A673 (cell line): ENCODE data around the gene GMDS. TPM values are rescaled to one million over a fixed set of nuclear protein-coding genes. Genes with fewer than 3 reads are reported as not detected.

Experiments used
- BruUV-seq: library from RNA; stranded (reverse); fragments of 400-500 nt; replicated peaks from 2 replicates; lab custom pipeline; 2021; lab: Mats Ljungman, UMichigan
- CTCF ChIA-PET: fragments of 300-600 bp; sonication (Branson Sonifier 250); formaldehyde crosslinking; loops from one replicate; lab custom pipeline; 2022; ENCODE audit warnings: antibody characterized with exemption; lab: Charles Lee
- POLR2A ChIA-PET: fragments of 300-600 bp; sonication (Branson Sonifier 250); formaldehyde crosslinking; loops from one replicate; lab custom pipeline; 2022; ENCODE audit warnings: antibody characterized with exemption; ENCODE audit not compliant: low non-redundant PET; lab: Charles Lee
- DNase-seq: peaks from one replicate; pipeline ENCODE4 v3.0.0-alpha.2; 2015; ENCODE audit warnings: low spot score
- H3K27ac ChIP-seq: fragments of 200-600 bp; sonication (generic); 2 replicates; pipeline ENCODE4 v1.5.1; 2016; ENCODE audit warnings: mixed run types, low read depth, mild to moderate bottlenecking, mixed read lengths, antibody characterized with exemption, low read length; ENCODE audit not compliant: poor library complexity, severe bottlenecking
- H3K27me3 ChIP-seq: fragments of 200-600 bp; sonication (generic); replicated peaks from 2 replicates; pipeline ENCODE4 v1.6.1; 2017; ENCODE audit warnings: mixed run types, low read depth, mild to moderate bottlenecking, mixed read lengths, antibody characterized with exemption, low read length; ENCODE audit not compliant: insufficient read depth, poor library complexity
- H3K36me3 ChIP-seq: fragments of 200-600 bp; sonication (generic); 2 replicates; pipeline ENCODE4 v1.6.1; 2016; ENCODE audit warnings: mixed run types, mild to moderate bottlenecking, mixed read lengths, antibody characterized with exemption, low read length; ENCODE audit not compliant: insufficient read depth, poor library complexity, severe bottlenecking
- H3K4me1 ChIP-seq: fragments of 200-600 bp; sonication (generic); 2 replicates; pipeline ENCODE4 v1.6.1; 2017; ENCODE audit warnings: mixed run types, mild to moderate bottlenecking, mixed read lengths, antibody characterized with exemption, low read length; ENCODE audit not compliant: insufficient read depth, poor library complexity, severe bottlenecking
- H3K4me3 ChIP-seq: fragments of 200-600 bp; sonication (generic); 2 replicates; pipeline ENCODE4 v1.5.1; 2016; ENCODE audit warnings: low read depth, mixed run types, mild to moderate bottlenecking, mixed read lengths, low read length; ENCODE audit not compliant: poor library complexity, severe bottlenecking
- H3K9me3 ChIP-seq: fragments of 200-600 bp; sonication (generic); 2 replicates; pipeline ENCODE4 v1.6.1; 2016; ENCODE audit warnings: mixed run types, low read depth, mild to moderate bottlenecking, mixed read lengths, antibody characterized with exemption, low read length; ENCODE audit not compliant: poor library complexity, severe bottlenecking
- EZH2 ChIP-seq: fragments of 200-600 bp; sonication (generic); IDR thresholded peaks from 2 replicates; pipeline ENCODE4 v1.6.1; 2017; ENCODE audit warnings: borderline replicate concordance, low read depth, mild to moderate bottlenecking, mixed read lengths, antibody characterized with exemption, low read length; ENCODE audit not compliant: poor library complexity, severe bottlenecking
- intact Hi-C: fragments of 100-400 bp; cut with micrococcal nuclease; formaldehyde crosslinking; loops from one replicate; pipeline ENCODE4 v1.10.0; 2022; ENCODE audit not compliant: unreplicated experiment
- total RNA-seq: library from RNA; stranded (reverse); gene quantifications from 2 replicates; pipeline ENCODE4 v1.2.3, GENCODE V29; 2021
- TF ChIP-seq, protein P1 (sequence below): fragments of 300-800, 200-600 bp; sonication (generic); conservative IDR thresholded peaks from 2 replicates; pipeline ENCODE4 v1.5.1; 2017; ENCODE audit warnings: low read depth, mild to moderate bottlenecking, antibody characterized with exemption, low read length, moderate library complexity, mixed read lengths

Gene GMDS
- total RNA-seq, 1 experiment from 2014 or later, result 15.2 TPM

DNA sequence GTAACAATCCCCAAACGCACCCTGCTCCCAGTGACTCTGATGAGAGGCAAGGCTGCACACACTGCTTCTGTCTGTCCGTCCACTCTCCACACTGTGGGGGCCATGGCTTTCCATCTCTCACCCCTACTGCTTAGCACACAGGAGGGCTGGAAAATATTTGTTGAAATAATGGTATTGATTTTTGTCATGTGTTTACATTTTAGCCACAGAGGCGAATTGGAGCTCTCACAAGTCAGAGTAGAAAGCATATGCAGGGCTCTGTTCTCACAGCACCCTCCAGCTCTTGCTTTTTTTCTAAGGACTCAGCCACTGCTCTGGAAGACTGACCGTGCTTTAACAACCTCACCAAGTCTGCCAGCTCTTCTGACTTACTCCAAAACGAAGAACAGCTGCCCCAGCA is 273.8 kb downstream of the GMDS start:
- intact Hi-C loops, result no loop called here
- H3K4me1 ChIP-seq, result no peaks in the 10 kb centered on the region
- H3K27me3 ChIP-seq, result no peaks in the 10 kb centered on the region
- no peak overlapping the region for H3K27ac ChIP-seq
- ChIA-PET CTCF (no interaction called here), POLR2A (no interaction called here)
- no peaks in the 10 kb centered on the region for H3K36me3 ChIP-seq
- no peaks in the 10 kb centered on the region for H3K9me3 ChIP-seq
- TF ChIP-seq, protein P1, sequence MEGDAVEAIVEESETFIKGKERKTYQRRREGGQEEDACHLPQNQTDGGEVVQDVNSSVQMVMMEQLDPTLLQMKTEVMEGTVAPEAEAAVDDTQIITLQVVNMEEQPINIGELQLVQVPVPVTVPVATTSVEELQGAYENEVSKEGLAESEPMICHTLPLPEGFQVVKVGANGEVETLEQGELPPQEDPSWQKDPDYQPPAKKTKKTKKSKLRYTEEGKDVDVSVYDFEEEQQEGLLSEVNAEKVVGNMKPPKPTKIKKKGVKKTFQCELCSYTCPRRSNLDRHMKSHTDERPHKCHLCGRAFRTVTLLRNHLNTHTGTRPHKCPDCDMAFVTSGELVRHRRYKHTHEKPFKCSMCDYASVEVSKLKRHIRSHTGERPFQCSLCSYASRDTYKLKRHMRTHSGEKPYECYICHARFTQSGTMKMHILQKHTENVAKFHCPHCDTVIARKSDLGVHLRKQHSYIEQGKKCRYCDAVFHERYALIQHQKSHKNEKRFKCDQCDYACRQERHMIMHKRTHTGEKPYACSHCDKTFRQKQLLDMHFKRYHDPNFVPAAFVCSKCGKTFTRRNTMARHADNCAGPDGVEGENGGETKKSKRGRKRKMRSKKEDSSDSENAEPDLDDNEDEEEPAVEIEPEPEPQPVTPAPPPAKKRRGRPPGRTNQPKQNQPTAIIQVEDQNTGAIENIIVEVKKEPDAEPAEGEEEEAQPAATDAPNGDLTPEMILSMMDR, result no peak
- TF ChIP-seq EZH2, result no peak
- H3K4me3 ChIP-seq, result no peak overlapping the region
- DNase-seq, result no peak
- no TSS peak for BruUV-seq

DNA sequence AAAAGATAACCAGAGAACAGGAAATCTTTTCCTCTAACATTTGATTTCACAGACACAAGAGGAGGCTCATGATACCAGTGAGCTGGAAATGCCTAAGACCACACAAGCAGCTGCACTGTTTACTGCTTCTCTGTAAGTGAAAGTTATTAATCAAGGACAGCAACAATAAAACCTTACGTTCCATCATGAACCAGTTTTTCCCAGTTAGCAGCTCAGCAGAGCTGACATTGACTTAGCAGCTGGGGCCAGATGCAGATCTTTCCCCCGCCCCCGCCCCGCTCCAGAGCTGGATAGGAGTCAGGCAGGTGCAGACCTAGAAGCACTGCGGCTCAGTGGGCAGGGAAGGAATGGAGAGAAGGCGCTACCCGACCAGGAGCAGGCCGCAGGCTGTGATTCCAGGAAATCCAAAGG is 275.2 kb downstream of the GMDS start:
- H3K27ac ChIP-seq, result no peak overlapping the region
- DNase-seq, result no peak
- no peaks in the 10 kb centered on the region for H3K9me3 ChIP-seq
- CTCF ChIA-PET, result no interaction called here
- POLR2A ChIA-PET, result no interaction called here
- no TSS peak for BruUV-seq
- no peak for TF ChIP-seq EZH2
- TF ChIP-seq, protein P1, result no peak
- no peaks in the 10 kb centered on the region for H3K4me1 ChIP-seq
- H3K36me3 ChIP-seq, result no peaks in the 10 kb centered on the region
- no peak overlapping the region for H3K4me3 ChIP-seq
- intact Hi-C loops, result no loop called here
- H3K27me3 ChIP-seq, result no peaks in the 10 kb centered on the region

DNA sequence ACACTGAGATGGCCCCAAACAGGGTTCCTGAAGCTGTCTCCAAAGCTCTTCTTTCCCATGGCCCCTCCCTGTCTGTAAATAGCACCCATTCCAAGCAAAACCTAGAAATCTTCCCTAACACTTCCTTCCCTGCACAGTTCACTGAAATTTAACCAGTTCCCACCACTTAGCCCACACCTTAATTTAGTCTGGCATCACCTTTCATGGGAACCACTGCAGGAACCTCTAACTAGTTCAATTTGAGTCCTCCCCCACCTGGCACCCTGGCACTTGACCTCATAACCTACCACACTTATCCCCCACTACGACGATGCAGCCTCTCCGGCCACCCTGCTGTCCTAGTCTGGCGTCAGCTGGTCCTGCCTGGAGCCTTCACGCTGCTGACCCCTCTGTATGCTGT is 278.7 kb downstream of the GMDS start:
- no peaks in the 10 kb centered on the region for H3K27me3 ChIP-seq
- DNase-seq, result no peak
- intact Hi-C loops, result no loop called here
- H3K27ac ChIP-seq, result no peak overlapping the region
- no peaks in the 10 kb centered on the region for H3K4me1 ChIP-seq
- no peaks in the 10 kb centered on the region for H3K9me3 ChIP-seq
- TF ChIP-seq, protein P1, result no peak
- TF ChIP-seq EZH2, result no peak
- POLR2A ChIA-PET, result no interaction called here
- CTCF ChIA-PET, result no interaction called here
- H3K36me3 ChIP-seq, result no peaks in the 10 kb centered on the region
- no peak overlapping the region for H3K4me3 ChIP-seq
- BruUV-seq, result no TSS peak
